Esophagus squamous epithelium (tissue), 4 donors: Measurements from ENCODE around the gene DLG2.

ENCODE experiments used
- CTCF ChIP-seq, 6 experiments: fragments of 450-650 bp in 4 of 6; fragments of 200-600 bp in 2 of 6; sonication (generic) in 2 of 6; IDR thresholded peaks; one replicate each; pipeline ENCODE4 v1.5.1; 2016 to 2019; ENCODE audit warnings: antibody characterized with exemption in 6 of 6, mild to moderate bottlenecking in 4 of 6, moderate library complexity in 4 of 6
- POLR2A ChIP-seq, 4 donors: fragments of 450-650 bp; IDR thresholded peaks; one replicate each; pipeline ENCODE4 v1.6.1; 2017; ENCODE audit warnings: antibody characterized with exemption in 4 of 4, mild to moderate bottlenecking in 4 of 4, moderate library complexity in 3 of 4

- peak; percentile 13 to 64 (median 38) for TF ChIP-seq CTCF (IDR thresholded peaks at IDR 0.05)
- TF ChIP-seq POLR2A (IDR thresholded peaks at IDR 0.05): no peak
These were observed 1790.1 kb downstream of the DLG2 start for GRCh38 chr11:83836883-83837654.
